ENCODE data around the gene RGMA. TPM values are rescaled to one million over a fixed set of nuclear protein-coding genes. Genes with fewer than 3 reads are reported as not detected.

RGMA gene
- total RNA-seq, 2 experiments from 2014 or later: not detected

- Histone ChIP-seq H3K36me3 (ENCODE audit: insufficient read depth, low read length) (no peaks in the 10 kb centered on the region), H4K20me1 (ENCODE audit: insufficient read depth, low read length) (no peaks in the 10 kb centered on the region), H3K4me3 (ENCODE audit: low read depth, low read length, poor library complexity, severe bottlenecking) (no peak overlapping the region), H3K9me2 (ENCODE audit: insufficient read depth, low read length) (no peaks in the 10 kb centered on the region), H3K4me1 (ENCODE audit: insufficient read depth, low read length, poor library complexity, severe bottlenecking) (no peaks in the 10 kb centered on the region), H3K9me3 (ENCODE audit: low read length) (no peaks in the 10 kb centered on the region), H3K4me2 (ENCODE audit: low read length) (no peak overlapping the region), H3K79me2 (ENCODE audit: insufficient read depth, low read depth, low read length) (no peaks in the 10 kb centered on the region), H2AFZ (ENCODE audit: low read length) (no peak overlapping the region), H3K27ac (ENCODE audit: low read depth, low read length, poor library complexity, severe bottlenecking) (no peak overlapping the region)
- intact Hi-C loops (cut with micrococcal nuclease; ENCODE audit: unreplicated experiment): no loop called here
- TF ChIP-seq CTCF (conservative IDR thresholded peaks at IDR 0.05; ENCODE audit: low read length) (no peak), EZH2phosphoT487 (IDR thresholded peaks at IDR 0.05; ENCODE audit: borderline replicate concordance, low read depth, low read length) (no peak)
- DNase-seq (ENCODE audit: low spot score): no peak
- ChIA-PET POLR2A (no interaction called here), CTCF (ENCODE audit: unreplicated experiment) (no interaction called here)
- no TSS peak for BruUV-seq (replicated peaks)
Measured at GRCh38 chr15:93124126-93124525, 35.1 kb upstream of the RGMA start.

DNA sequence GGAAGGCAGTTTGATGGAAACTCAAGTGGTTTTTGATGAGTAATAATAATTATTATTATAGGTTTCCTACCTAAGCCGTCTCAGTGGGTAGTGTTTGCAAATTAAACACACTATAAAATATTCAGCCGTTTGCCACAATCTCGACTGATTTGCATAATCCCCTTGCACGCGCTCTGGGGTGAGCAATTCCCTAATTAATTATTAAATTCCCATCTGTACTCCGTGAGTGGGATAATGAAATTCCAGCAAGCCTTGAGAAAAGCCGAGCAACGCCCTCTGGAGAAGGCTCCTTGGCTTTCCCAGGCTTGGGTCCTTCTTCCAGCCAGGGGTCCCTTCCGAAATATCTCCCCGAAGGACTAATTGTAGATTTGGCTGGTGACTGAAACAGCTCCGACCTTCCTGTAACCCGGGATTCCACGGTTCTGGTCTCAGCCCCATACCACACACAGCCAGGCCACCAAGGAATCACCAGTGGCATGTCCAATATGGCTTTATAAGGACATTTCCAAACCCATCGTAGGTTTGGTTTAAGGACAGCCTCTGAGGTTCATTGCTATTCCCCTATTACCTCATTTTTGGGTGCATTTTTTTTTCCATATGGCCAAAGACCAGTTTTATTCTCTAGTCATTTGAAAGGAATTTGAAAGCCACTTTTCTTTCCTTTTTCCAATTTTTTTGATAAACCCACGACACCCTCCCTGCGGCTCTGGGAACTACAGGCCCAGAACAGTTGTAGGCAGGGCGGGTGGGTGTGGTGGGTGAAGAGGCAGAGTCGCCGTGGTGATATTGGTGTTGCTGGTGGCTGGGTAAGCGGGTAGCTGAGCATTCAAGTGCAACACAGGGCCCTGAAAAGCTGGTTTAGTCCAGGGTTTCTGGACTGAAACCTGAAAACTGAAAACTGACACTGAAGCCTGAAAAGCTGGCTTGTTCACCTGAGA is 33.2 kb upstream of the RGMA start:
- H2AFZ ChIP-seq (ENCODE audit: low read length): no peak overlapping the region
- intact Hi-C loops (cut with micrococcal nuclease; ENCODE audit: unreplicated experiment): no loop called here
- DNase-seq (ENCODE audit: low spot score): no peak
- no peaks in the 10 kb centered on the region for H3K4me1 ChIP-seq (ENCODE audit: insufficient read depth, low read length, poor library complexity, severe bottlenecking)
- BruUV-seq (replicated peaks): no TSS peak
- no peaks in the 10 kb centered on the region for H3K36me3 ChIP-seq (ENCODE audit: insufficient read depth, low read length)
- POLR2A ChIA-PET: no interaction called here
- no peak overlapping the region for H3K27ac ChIP-seq (ENCODE audit: low read depth, low read length, poor library complexity, severe bottlenecking)
- no peak for TF ChIP-seq CTCF (conservative IDR thresholded peaks at IDR 0.05; ENCODE audit: low read length)
- TF ChIP-seq EZH2phosphoT487 (IDR thresholded peaks at IDR 0.05; ENCODE audit: borderline replicate concordance, low read depth, low read length): no peak
- H3K9me2 ChIP-seq (ENCODE audit: insufficient read depth, low read length): no peaks in the 10 kb centered on the region
- CTCF ChIA-PET (ENCODE audit: unreplicated experiment): no interaction called here
- H3K4me2 ChIP-seq (ENCODE audit: low read length): no peak overlapping the region
- H3K79me2 ChIP-seq (ENCODE audit: insufficient read depth, low read depth, low read length): no peaks in the 10 kb centered on the region
- H3K9me3 ChIP-seq (ENCODE audit: low read length): no peaks in the 10 kb centered on the region
- H4K20me1 ChIP-seq (ENCODE audit: insufficient read depth, low read length): no peaks in the 10 kb centered on the region
- H3K4me3 ChIP-seq (ENCODE audit: low read depth, low read length, poor library complexity, severe bottlenecking): no peak overlapping the region

GRCh38 chr15:93121107-93121506 is 32.1 kb upstream of the RGMA start:
- Histone ChIP-seq H2AFZ (ENCODE audit: low read length) (no peak overlapping the region), H3K9me2 (ENCODE audit: insufficient read depth, low read length) (no peaks in the 10 kb centered on the region), H4K20me1 (ENCODE audit: insufficient read depth, low read length) (no peaks in the 10 kb centered on the region), H3K4me2 (ENCODE audit: low read length) (no peak overlapping the region), H3K4me3 (ENCODE audit: low read depth, low read length, poor library complexity, severe bottlenecking) (no peak overlapping the region), H3K4me1 (ENCODE audit: insufficient read depth, low read length, poor library complexity, severe bottlenecking) (no peaks in the 10 kb centered on the region), H3K9me3 (ENCODE audit: low read length) (no peaks in the 10 kb centered on the region), H3K79me2 (ENCODE audit: insufficient read depth, low read depth, low read length) (no peaks in the 10 kb centered on the region), H3K36me3 (ENCODE audit: insufficient read depth, low read length) (no peaks in the 10 kb centered on the region), H3K27ac (ENCODE audit: low read depth, low read length, poor library complexity, severe bottlenecking) (no peak overlapping the region)
- ChIA-PET CTCF (ENCODE audit: unreplicated experiment) (no interaction called here), POLR2A (no interaction called here)
- no TSS peak for BruUV-seq (replicated peaks)
- DNase-seq (ENCODE audit: low spot score): no peak
- TF ChIP-seq EZH2phosphoT487 (IDR thresholded peaks at IDR 0.05; ENCODE audit: borderline replicate concordance, low read depth, low read length): no peak
- no peak for TF ChIP-seq CTCF (conservative IDR thresholded peaks at IDR 0.05; ENCODE audit: low read length)
- intact Hi-C loops (cut with micrococcal nuclease; ENCODE audit: unreplicated experiment): no loop called here

Measured in OCI-LY7 (cell line).